ENCODE data around the gene STARD13.

DNA sequence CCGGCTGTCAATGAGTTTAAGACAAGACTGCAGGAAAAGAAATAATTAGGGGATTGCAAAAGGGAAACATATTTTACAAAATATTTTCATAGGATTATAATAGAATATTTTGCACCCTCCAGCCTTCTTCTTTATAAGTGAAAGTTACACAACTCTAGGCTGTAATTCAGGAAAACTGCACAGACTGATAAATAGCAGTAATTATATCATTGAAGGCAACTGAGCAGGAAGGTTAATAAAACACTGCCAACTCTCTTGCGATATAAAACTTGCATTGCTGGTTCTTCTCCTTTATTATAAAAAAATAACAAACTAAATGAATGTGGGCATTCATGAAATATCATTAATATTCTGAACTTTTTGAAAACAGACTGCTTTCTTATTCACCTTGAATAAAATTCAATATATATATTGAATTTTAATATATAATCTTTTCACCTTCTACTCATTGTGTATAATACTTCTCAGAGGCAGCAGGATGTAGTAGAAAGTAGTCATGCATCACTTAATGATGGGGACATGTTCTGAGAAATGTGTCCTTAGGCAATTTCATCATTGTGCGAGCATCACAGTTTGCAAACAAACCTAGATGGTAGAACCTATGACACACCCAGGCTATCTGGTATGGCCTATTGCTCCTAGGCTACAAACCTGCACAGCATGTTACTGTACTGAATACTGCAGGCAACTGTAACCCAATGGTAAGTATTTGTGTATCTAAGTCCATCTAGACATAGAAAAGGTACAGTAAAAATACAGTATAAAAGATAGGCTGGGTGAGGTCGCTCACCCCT lies 24.9 kb upstream of the STARD13 start:
- TF ChIP-seq POLR2A (IDR thresholded peaks at IDR 0.05) (no peak), CTCF (IDR thresholded peaks at IDR 0.05) (no peak)
